ENCODE data around the gene ZNF474.

The ZNF474 gene

DNA sequence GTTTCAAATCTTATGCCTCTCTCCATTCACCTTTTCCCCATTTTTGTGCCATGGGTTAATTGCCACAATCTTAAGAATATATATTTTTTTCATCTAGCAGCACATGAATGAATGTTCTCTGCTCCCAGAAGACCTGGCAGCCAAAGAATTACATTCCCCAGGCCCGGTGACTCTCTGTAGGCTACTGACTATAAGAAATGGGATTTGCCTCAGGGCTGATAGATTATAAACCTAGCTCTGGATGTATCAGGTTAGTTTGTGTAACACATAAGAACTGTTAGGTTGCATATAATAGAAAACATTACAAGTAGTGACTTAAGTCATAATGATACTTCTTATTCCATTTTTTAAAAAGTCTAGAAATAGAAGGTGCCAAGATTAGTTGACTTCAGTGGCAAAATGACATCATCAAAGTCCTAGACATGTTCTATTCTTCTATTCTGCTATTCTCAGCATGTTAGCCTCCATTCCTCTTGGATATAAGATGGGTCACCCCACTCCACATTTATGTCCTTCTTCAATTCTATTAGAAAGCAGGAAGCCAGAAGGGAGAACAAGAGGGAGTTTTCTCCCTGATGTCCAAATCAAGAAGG lies 10.9 kb upstream of the ZNF474 start:
- TF ChIP-seq, protein P1, sequence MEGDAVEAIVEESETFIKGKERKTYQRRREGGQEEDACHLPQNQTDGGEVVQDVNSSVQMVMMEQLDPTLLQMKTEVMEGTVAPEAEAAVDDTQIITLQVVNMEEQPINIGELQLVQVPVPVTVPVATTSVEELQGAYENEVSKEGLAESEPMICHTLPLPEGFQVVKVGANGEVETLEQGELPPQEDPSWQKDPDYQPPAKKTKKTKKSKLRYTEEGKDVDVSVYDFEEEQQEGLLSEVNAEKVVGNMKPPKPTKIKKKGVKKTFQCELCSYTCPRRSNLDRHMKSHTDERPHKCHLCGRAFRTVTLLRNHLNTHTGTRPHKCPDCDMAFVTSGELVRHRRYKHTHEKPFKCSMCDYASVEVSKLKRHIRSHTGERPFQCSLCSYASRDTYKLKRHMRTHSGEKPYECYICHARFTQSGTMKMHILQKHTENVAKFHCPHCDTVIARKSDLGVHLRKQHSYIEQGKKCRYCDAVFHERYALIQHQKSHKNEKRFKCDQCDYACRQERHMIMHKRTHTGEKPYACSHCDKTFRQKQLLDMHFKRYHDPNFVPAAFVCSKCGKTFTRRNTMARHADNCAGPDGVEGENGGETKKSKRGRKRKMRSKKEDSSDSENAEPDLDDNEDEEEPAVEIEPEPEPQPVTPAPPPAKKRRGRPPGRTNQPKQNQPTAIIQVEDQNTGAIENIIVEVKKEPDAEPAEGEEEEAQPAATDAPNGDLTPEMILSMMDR (IDR thresholded peaks at IDR 0.05; ENCODE audit: borderline replicate concordance, insufficient read depth, low read depth, low read length), result no peak
- H3K4me3 ChIP-seq (ENCODE audit: low read depth, low read length), result no peak overlapping the region

DNA sequence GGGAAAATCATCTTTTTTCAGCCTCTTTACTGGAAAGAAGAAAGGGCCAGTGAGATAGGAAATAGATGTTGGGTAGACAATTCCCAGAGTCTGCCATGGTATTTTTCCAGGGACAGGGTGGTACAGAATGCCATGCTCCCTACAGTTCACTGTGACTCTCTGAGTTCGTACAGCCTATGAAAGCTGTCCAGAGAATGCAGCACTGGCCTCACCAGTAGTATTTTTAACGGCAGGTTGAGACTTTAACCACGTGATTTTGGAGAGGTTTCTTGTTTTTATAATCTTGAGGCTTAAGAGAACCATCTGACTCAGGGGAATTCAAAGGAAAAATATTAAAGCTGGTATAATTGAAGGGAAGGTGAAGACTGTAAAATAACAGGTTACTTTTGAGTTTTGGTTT lies 10.1 kb upstream of the ZNF474 start:
- no peak overlapping the region for H3K4me3 ChIP-seq (ENCODE audit: low read depth, low read length)
- TF ChIP-seq, protein P1 (IDR thresholded peaks at IDR 0.05; ENCODE audit: borderline replicate concordance, insufficient read depth, low read depth, low read length), result no peak

DNA sequence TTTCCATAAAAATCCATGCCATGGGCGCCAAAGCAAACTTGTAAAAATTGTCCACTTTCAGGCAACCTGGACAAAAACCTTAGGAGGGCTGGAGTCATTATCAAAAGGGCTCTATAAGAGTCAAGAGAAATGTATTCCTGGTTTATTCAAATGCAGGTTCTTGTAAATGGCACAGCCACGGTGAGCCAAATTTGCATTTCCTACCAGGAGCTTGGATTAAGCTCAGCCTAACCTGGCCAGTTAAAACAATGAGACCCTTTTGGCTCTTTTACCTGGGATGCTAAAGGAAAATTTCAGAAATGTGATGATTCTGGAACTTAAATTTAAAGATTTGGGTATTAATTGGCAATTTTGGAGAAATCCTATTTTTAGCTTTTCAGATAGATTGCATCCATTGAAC lies 8.9 kb upstream of the ZNF474 start:
- H3K4me3 ChIP-seq (ENCODE audit: low read depth, low read length), result no peak overlapping the region
- TF ChIP-seq, protein P1 (IDR thresholded peaks at IDR 0.05; ENCODE audit: borderline replicate concordance, insufficient read depth, low read depth, low read length), result no peak

DNA sequence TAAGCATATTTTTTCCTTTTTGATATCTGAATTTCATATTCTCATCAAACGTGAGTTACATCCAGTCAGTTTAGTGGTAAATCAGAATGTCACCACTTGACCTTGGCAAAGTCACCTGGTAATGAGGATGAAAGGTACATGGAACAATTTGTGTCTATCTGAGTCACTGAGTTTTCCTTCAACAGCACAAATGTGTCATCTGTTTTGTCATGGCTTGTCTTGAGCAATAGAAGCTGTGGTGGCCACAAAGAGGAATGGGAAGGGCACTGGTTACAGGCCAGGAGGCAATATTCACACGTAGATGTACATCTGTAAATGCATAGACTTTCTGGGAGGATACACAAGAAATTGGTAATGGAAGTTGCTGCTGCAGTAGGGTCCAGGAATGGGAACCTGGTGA lies 8.4 kb upstream of the ZNF474 start:
- TF ChIP-seq, protein P1 (IDR thresholded peaks at IDR 0.05; ENCODE audit: borderline replicate concordance, insufficient read depth, low read depth, low read length), result no peak

DNA sequence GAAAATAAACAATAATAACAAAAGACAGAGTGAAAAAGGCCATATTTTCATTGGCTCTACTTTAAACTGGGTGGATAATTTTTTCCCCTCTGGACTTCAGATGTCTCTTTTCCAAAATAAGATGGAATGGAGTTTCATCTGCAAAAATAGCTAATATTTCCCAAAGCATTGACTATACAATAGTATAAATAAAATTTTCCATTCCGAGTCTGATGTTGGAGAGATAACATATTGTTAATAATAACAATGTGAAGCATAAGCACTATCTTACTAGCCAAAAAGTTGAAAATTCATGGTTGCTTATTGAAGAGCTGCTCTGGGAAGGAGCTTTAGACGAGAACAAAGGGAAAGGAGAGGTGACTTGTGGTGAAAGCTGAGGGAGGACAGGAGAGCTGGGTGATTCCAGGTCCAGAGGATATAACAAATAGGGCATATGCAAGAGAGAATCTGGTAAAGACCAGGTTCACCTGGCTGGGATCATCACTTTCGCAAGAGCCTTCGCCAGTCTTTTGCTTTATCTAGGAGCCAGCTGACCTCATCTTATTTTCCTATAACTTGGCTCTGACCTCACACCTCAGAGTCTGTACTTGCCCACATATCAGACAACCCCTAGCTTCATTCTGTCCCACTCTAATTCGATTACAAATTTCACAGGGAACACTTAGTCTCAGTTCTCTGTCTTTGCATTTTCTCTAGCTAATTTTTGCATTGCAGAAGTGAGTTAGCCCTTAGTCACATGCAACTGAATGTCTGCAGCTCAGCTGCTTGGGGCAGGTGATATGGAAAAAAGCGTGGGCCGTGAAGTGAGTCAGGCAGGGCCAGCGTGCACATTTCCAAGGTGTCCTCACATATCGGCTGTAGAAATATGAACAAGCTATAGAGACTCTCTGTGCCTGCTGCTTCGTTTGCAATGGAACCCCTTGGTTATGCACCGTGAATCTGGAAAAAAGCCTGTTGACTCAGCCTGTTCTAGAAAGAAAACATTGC lies 7.6 kb upstream of the ZNF474 start:
- TF ChIP-seq, protein P1 (IDR thresholded peaks at IDR 0.05; ENCODE audit: borderline replicate concordance, insufficient read depth, low read depth, low read length), result no peak
- no peak overlapping the region for H3K4me3 ChIP-seq (ENCODE audit: low read depth, low read length)

More for the DNA sequence above, 8.4 kb upstream of the ZNF474 start:
- H3K4me3 ChIP-seq (ENCODE audit: low read depth, low read length), result no peak overlapping the region

DNA sequence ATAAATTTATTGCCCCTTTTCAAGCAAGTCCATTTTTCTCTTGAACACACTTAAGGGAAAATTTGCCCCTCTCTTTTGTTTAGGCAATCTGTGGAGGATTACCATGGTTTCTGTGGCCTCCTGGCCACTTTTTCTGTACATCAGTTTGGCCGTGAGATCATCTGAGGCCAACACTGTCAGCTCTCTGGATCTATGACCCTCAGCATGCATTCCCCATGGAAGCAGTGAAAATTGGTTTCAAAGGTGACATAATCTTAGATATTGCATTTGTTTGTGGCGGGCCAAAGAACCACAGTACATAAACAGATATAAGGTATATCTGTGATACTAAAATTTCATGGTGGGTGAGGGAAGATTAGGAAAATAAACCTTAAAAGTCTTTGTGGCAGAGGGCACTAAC lies 4.6 kb upstream of the ZNF474 start:
- H3K4me3 ChIP-seq (ENCODE audit: low read depth, low read length), result no peak overlapping the region
- TF ChIP-seq, protein P1 (IDR thresholded peaks at IDR 0.05; ENCODE audit: borderline replicate concordance, insufficient read depth, low read depth, low read length), result no peak

All from GM12875 (cell line).